ENCODE measurements around the gene PCGF2.

DNA sequence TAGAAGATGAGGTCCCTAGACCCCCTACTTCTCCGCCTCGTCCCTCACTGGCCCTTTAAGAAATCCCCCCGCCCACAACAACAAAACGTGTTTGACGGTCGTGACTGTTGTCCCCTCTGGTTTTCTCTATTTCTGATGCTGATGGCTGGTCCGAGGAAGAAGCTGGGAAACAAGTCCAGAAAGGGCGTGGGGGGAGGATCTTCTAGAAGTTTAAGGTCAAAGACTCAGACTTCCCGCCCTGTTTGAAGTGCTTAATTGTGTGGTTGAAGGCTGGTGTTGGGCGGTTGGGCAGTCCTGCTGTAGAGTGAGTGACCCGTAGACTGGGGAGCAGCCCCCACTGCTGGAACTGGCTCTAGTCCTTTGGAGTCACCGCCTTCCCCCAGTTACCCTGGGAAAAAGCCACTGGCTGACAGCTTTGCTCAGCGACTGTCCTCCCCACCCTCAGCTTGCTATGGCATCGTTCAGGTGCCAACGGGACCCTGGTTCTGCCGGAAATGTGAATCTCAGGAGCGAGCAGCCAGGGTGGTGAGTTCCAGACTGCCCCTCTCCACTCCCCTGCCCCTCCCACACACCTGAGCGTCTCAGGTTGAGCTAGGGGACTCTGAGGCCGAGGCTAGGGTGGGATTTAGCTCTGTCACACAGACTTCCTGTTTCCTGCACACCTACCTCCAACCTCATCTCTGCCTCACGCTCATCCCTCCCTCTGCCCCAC lies 41.5 kb downstream of the PCGF2 start:
- no peak for TF ChIP-seq POLR2A (IDR thresholded peaks at IDR 0.05)
- no peak for TF ChIP-seq CTCF (IDR thresholded peaks at IDR 0.05)
- no peak for TF ChIP-seq POLR2AphosphoS5 (IDR thresholded peaks at IDR 0.05)
- TF ChIP-seq EP300 (IDR thresholded peaks at IDR 0.05), result no peak
